ENCODE measurements around the gene SH2D2A.
A peak's percentile ranks its signal among the peaks of the same experiment; 100 is the strongest.
"Not testable (repeated sequence)": the region's sequence is repeated elsewhere in the genome, so short reads cannot be mapped to it uniquely, and the experiment has no call there.

SH2D2A gene

GRCh38 chr1:156768610-156769295 is 47.9 kb downstream of the SH2D2A start:
- no peak for DNase-seq (ENCODE audit: low spot score)

GRCh38 chr1:156767879-156768604 is 48.6 kb downstream of the SH2D2A start:
- no peak for DNase-seq (ENCODE audit: low spot score)

- DNase-seq (ENCODE audit: low spot score), result peak; percentile 93
Observed at GRCh38 chr1:156767101-156767878, 49.4 kb downstream of the SH2D2A start, which contains the start of gene PRCC. Gene PRCC (plus strand): TSS chr1:156767535. CDS start chr1:156767772, 237 bp downstream.

GRCh38 chr1:156766298-156767100 is 50.1 kb downstream of the SH2D2A start:
- no peak for DNase-seq (ENCODE audit: low spot score)

GRCh38 chr1:156765666-156766065 is 51.0 kb downstream of the SH2D2A start:
- no peak for DNase-seq (ENCODE audit: low spot score)

- DNase-seq (ENCODE audit: low spot score), result not testable (repeated sequence)
Observed at GRCh38 chr1:156765136-156765535, 51.5 kb downstream of the SH2D2A start.

- no peak for DNase-seq (ENCODE audit: low spot score)
Observed at GRCh38 chr1:156760796-156761104, 55.9 kb downstream of the SH2D2A start.

GRCh38 chr1:156760092-156760795 is 56.4 kb downstream of the SH2D2A start:
- DNase-seq (ENCODE audit: low spot score), result no peak

- DNase-seq (ENCODE audit: low spot score), result not testable (repeated sequence)
Observed at GRCh38 chr1:156757572-156758253, 58.9 kb downstream of the SH2D2A start.

- DNase-seq (ENCODE audit: low spot score), result no peak
Observed at GRCh38 chr1:156756355-156756754, 60.3 kb downstream of the SH2D2A start.
